Measurements from ENCODE around the gene MICOS13.

MICOS13 gene

GRCh38 chr19:5686647-5687359, 6.5 kb upstream of the MICOS13 start:
- peak overlapping the region; percentile 42 for H3K9ac ChIP-seq (ENCODE audit: low read depth, low read length, poor library complexity, severe bottlenecking)
- peaks cover 8% of the 10 kb centered on the region; the same call in 1 of the 2 replicates for H3K36me3 ChIP-seq (ENCODE audit: insufficient read depth, low read length)
- peaks cover 17% of the 10 kb centered on the region for H4K20me1 ChIP-seq (ENCODE audit: insufficient read depth, low read length, poor library complexity, severe bottlenecking)
- peaks cover 18% of the 10 kb centered on the region for H3K79me2 ChIP-seq (ENCODE audit: insufficient read depth, low read length)
- H2AFZ ChIP-seq (ENCODE audit: low read length), result peak overlapping the region; percentile 89
- peak overlapping the region; percentile 54 for H3K4me2 ChIP-seq (ENCODE audit: low read depth, low read length, poor library complexity, severe bottlenecking)
- H3K4me1 ChIP-seq (ENCODE audit: insufficient read depth, low read length, poor library complexity, severe bottlenecking), result peaks cover 6% of the 10 kb centered on the region
- H3K9me3 ChIP-seq (ENCODE audit: insufficient read depth, low read depth, low read length), result no peaks in the 10 kb centered on the region
- TF ChIP-seq CTCF (conservative IDR thresholded peaks at IDR 0.05; ENCODE audit: low read length), result peak; percentile 73
- TF ChIP-seq EZH2phosphoT487 (IDR thresholded peaks at IDR 0.05; ENCODE audit: borderline replicate concordance), result no peak
- H3F3A ChIP-seq (ENCODE audit: low read depth), result no peaks in the 10 kb centered on the region
- no peaks in the 10 kb centered on the region for H3K9me2 ChIP-seq (replicated peaks; ENCODE audit: low read depth, low read length)
- peak overlapping the region; percentile 77 for H3K4me3 ChIP-seq (ENCODE audit: low read length, poor library complexity, severe bottlenecking)
- H3K27me3 ChIP-seq (ENCODE audit: insufficient read depth, low read length, poor library complexity, severe bottlenecking), result peaks cover 9% of the 10 kb centered on the region

GRCh38 chr19:5686326-5686646, 6.0 kb upstream of the MICOS13 start:
- peak overlapping the region; percentile 54 for H3K4me2 ChIP-seq (ENCODE audit: low read depth, low read length, poor library complexity, severe bottlenecking)
- peaks cover 6% of the 10 kb centered on the region for H3K4me1 ChIP-seq (ENCODE audit: insufficient read depth, low read length, poor library complexity, severe bottlenecking)
- peaks cover 12% of the 10 kb centered on the region for H4K20me1 ChIP-seq (ENCODE audit: insufficient read depth, low read length, poor library complexity, severe bottlenecking)
- peak overlapping the region; percentile 77 for H3K4me3 ChIP-seq (ENCODE audit: low read length, poor library complexity, severe bottlenecking)
- H3K79me2 ChIP-seq (ENCODE audit: insufficient read depth, low read length), result peaks cover 12% of the 10 kb centered on the region
- TF ChIP-seq CTCF (conservative IDR thresholded peaks at IDR 0.05; ENCODE audit: low read length) (no peak), EZH2phosphoT487 (IDR thresholded peaks at IDR 0.05; ENCODE audit: borderline replicate concordance) (no peak)
- H2AFZ ChIP-seq (ENCODE audit: low read length), result peak overlapping the region; percentile 89
- H3K36me3 ChIP-seq (ENCODE audit: insufficient read depth, low read length), result peaks cover 3% of the 10 kb centered on the region; the same call in 1 of the 2 replicates
- no peaks in the 10 kb centered on the region for H3F3A ChIP-seq (ENCODE audit: low read depth)
- peak overlapping the region; percentile 42 for H3K9ac ChIP-seq (ENCODE audit: low read depth, low read length, poor library complexity, severe bottlenecking)
- no peaks in the 10 kb centered on the region for H3K9me2 ChIP-seq (replicated peaks; ENCODE audit: low read depth, low read length)
- H3K27me3 ChIP-seq (ENCODE audit: insufficient read depth, low read length, poor library complexity, severe bottlenecking), result peaks cover 9% of the 10 kb centered on the region
- no peaks in the 10 kb centered on the region for H3K9me3 ChIP-seq (ENCODE audit: insufficient read depth, low read depth, low read length)

GRCh38 chr19:5684694-5685430, 4.5 kb upstream of the MICOS13 start:
- Histone ChIP-seq H3K4me3 (ENCODE audit: low read length, poor library complexity, severe bottlenecking) (no peak overlapping the region), H3K9me2 (replicated peaks; ENCODE audit: low read depth, low read length) (no peaks in the 10 kb centered on the region), H3K79me2 (ENCODE audit: insufficient read depth, low read length) (peaks cover 3% of the 10 kb centered on the region; the same call in 1 of the 2 replicates), H4K20me1 (ENCODE audit: insufficient read depth, low read length, poor library complexity, severe bottlenecking) (no peaks in the 10 kb centered on the region), H2AFZ (ENCODE audit: low read length) (no peak overlapping the region), H3K4me2 (ENCODE audit: low read depth, low read length, poor library complexity, severe bottlenecking) (no peak overlapping the region), H3K4me1 (ENCODE audit: insufficient read depth, low read length, poor library complexity, severe bottlenecking) (peaks cover 6% of the 10 kb centered on the region), H3F3A (ENCODE audit: low read depth) (no peaks in the 10 kb centered on the region), H3K27me3 (ENCODE audit: insufficient read depth, low read length, poor library complexity, severe bottlenecking) (no peaks in the 10 kb centered on the region), H3K9ac (ENCODE audit: low read depth, low read length, poor library complexity, severe bottlenecking) (no peak overlapping the region), H3K36me3 (ENCODE audit: insufficient read depth, low read length) (no peaks in the 10 kb centered on the region), H3K9me3 (ENCODE audit: insufficient read depth, low read depth, low read length) (no peaks in the 10 kb centered on the region)
- TF ChIP-seq EZH2phosphoT487 (IDR thresholded peaks at IDR 0.05; ENCODE audit: borderline replicate concordance), result no peak
- TF ChIP-seq CTCF (conservative IDR thresholded peaks at IDR 0.05; ENCODE audit: low read length), result no peak
